ENCODE results near the gene DKKL1. TPM values are rescaled to one million over a fixed set of nuclear protein-coding genes. Genes with fewer than 3 reads are reported as not detected.

DKKL1 gene
- total and polyA plus RNA-seq, 2 of the 4 experiments (the other 2 are of a cell fraction) = 0.67 TPM; not detected in 1

DNA sequence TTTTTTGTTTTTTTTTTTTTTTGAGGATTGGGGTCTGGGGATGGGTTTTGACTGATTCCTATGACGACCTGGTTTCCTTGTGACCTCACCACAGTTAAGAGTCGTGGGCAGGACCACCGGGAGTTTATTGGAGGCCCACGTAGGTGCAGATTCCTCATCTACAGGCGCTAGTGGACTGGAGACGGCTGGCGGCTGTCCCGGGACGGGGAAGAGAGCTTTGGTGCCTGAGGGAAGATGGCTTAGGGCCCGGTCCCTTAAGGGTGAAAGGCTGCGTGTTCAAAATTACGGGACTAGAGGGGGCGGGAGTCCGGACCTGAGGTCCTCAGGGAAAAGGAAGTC is 779 bp upstream of the DKKL1 start:
- TF ChIP-seq RFX5 (IDR thresholded peaks at IDR 0.05; ENCODE audit: low read depth, low read length) = no peak
- TF ChIP-seq, protein P1, sequence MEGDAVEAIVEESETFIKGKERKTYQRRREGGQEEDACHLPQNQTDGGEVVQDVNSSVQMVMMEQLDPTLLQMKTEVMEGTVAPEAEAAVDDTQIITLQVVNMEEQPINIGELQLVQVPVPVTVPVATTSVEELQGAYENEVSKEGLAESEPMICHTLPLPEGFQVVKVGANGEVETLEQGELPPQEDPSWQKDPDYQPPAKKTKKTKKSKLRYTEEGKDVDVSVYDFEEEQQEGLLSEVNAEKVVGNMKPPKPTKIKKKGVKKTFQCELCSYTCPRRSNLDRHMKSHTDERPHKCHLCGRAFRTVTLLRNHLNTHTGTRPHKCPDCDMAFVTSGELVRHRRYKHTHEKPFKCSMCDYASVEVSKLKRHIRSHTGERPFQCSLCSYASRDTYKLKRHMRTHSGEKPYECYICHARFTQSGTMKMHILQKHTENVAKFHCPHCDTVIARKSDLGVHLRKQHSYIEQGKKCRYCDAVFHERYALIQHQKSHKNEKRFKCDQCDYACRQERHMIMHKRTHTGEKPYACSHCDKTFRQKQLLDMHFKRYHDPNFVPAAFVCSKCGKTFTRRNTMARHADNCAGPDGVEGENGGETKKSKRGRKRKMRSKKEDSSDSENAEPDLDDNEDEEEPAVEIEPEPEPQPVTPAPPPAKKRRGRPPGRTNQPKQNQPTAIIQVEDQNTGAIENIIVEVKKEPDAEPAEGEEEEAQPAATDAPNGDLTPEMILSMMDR (conservative IDR thresholded peaks at IDR 0.05; ENCODE audit: low read depth, low read length) = no peak
- TF ChIP-seq MAFK (IDR thresholded peaks at IDR 0.05; ENCODE audit: low read depth, low read length) = no peak
- no peak for TF ChIP-seq CHD1 (IDR thresholded peaks at IDR 0.05; ENCODE audit: low read depth, low read length)
- no peak; the same call in 1 of the 2 replicates for TF ChIP-seq POLR2A (IDR thresholded peaks at IDR 0.05; ENCODE audit: low read depth, low read length)
- no peak for TF ChIP-seq BHLHE40 (IDR thresholded peaks at IDR 0.05; ENCODE audit: low read depth, low read length)
- TF ChIP-seq NFE2L2 (IDR thresholded peaks at IDR 0.05; ENCODE audit: low read depth, low read length) = no peak
- TF ChIP-seq RCOR1 (IDR thresholded peaks at IDR 0.05; ENCODE audit: insufficient replicate concordance, low read length) = no peak
- TF ChIP-seq, protein P2, sequence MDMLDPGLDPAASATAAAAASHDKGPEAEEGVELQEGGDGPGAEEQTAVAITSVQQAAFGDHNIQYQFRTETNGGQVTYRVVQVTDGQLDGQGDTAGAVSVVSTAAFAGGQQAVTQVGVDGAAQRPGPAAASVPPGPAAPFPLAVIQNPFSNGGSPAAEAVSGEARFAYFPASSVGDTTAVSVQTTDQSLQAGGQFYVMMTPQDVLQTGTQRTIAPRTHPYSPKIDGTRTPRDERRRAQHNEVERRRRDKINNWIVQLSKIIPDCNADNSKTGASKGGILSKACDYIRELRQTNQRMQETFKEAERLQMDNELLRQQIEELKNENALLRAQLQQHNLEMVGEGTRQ (IDR thresholded peaks at IDR 0.05; ENCODE audit: low read depth, low read length) = no peak
- TF ChIP-seq SMC3 (IDR thresholded peaks at IDR 0.05; ENCODE audit: low read depth, low read length) = no peak
- ChIA-PET CTCF (no interaction called here), POLR2A (ENCODE audit: unreplicated experiment) (interaction anchor here (1.0 kb wide), 1 partner anchor 11 kb away, joined by 3 read pairs; no protein-coding TSS in a partner anchor)
- Histone ChIP-seq H4K20me1 (ENCODE audit: insufficient read depth, low read length) (no peaks in the 10 kb centered on the region), H2BK5ac (ENCODE audit: low read depth, low read length, poor library complexity, severe bottlenecking) (no peak overlapping the region), H2AFZ (replicated peaks; ENCODE audit: low read length, poor library complexity) (peak overlapping the region; percentile 94), H3K27ac (ENCODE audit: insufficient read depth, low read length) (peak overlapping the region; percentile 39), H3K23ac (ENCODE audit: low read depth, low read length) (peak overlapping the region; percentile 39; the same call in 1 of the 2 replicates), H3K9me3 (ENCODE audit: control insufficient read depth, insufficient read depth, low read length) (no peaks in the 10 kb centered on the region), H2BK120ac (ENCODE audit: low read depth, low read length) (no peak overlapping the region), H4K8ac (ENCODE audit: low read depth in 2 of 2, low read length in 2 of 2) (peak overlapping the region; percentile 46 to 100; a peak in 2 of 4 replicates), H3K4me2 (ENCODE audit: low read depth, low read length) (peak overlapping the region; percentile 78), H2BK20ac (ENCODE audit: low read depth, low read length) (no peak overlapping the region), H2AK9ac (replicated peaks; ENCODE audit: low read depth, low read length, poor library complexity) (peak overlapping the region; percentile 69), H3K18ac (ENCODE audit: low read depth, low read length) (no peak overlapping the region), H3K4me3 (ENCODE audit: insufficient read depth, low read depth, low read length) (peak overlapping the region; percentile 82), H3K56ac (ENCODE audit: extremely low read depth, insufficient read depth, low read length) (peak overlapping the region; percentile 26; the same call in 1 of the 2 replicates), H3K27me3 (ENCODE audit: control insufficient read depth, insufficient read depth, low read length) (no peaks in the 10 kb centered on the region), H3K79me1 (ENCODE audit: low read depth in 1 of 2, low read length in 2 of 2) (peaks cover 9 to 47% of the 10 kb centered on the region in 2 experiments), H3K36me3 (ENCODE audit: control insufficient read depth, insufficient read depth, low read length) (peaks cover 12% of the 10 kb centered on the region), H4K5ac (ENCODE audit: low read depth, low read length) (peak overlapping the region; percentile 14; the same call in 1 of the 2 replicates), H2AK5ac (ENCODE audit: low read depth, low read length) (peak overlapping the region; percentile 42; the same call in 1 of the 2 replicates), H3K9me1 (ENCODE audit: insufficient read depth, low read length) (peaks cover 8% of the 10 kb centered on the region; the same call in 1 of the 2 replicates), H2BK15ac (ENCODE audit: low read depth, low read length) (no peak overlapping the region), H3K4me1 (ENCODE audit: control insufficient read depth, insufficient read depth, low read length) (peaks cover 2% of the 10 kb centered on the region; the same call in 1 of the 2 replicates), H4K91ac (ENCODE audit: insufficient read depth, low read depth, low read length) (peak overlapping the region; percentile 59), H3K14ac (replicated peaks; ENCODE audit: low read depth, low read length) (peak overlapping the region; percentile 31; the same call in 1 of the 2 replicates), H3K4ac (ENCODE audit: low read depth, low read length) (peak overlapping the region; percentile 65), H3K9ac (ENCODE audit: low read depth, low read length) (peak overlapping the region; percentile 31; the same call in 1 of the 2 replicates)
- 0% methylated on average over 4 of the region's 14 CpGs; no CpG with 5 or more reads in 1 of the 2 experiments for whole genome bisulfite sequencing, 2 experiments (ENCODE audit: extremely low coverage in 2 of 2, insufficient read length in 1 of 2)
- peak; percentile 45 for DNase-seq
- dilution Hi-C loops (cut with HindIII; ENCODE audit: low sequenced_read_pairs, unreplicated experiment) = no loop called here
- in situ Hi-C loops (cut with MboI; ENCODE audit: low sequenced_read_pairs) = no loop called here
- ATAC-seq (ENCODE audit: low read depth) = peak; percentile 1
- BruUV-seq (replicated peaks) = no TSS peak
- intact Hi-C loops (cut with micrococcal nuclease) = loop anchor here (1.0 kb wide), 1 partner anchor 80 kb away; no protein-coding TSS in a partner anchor
